ENCODE data around the gene PCDH12. TPM values are rescaled to one million over a fixed set of nuclear protein-coding genes. Genes with fewer than 3 reads are reported as not detected.

PCDH12 gene
- total RNA-seq, 1 experiment from 2014 or later: not detected

GRCh38 chr5:141929398-141930058, 28.5 kb downstream of the PCDH12 start:
- H3K4me3 ChIP-seq (ENCODE audit: low read depth in 2 of 2, low read length in 2 of 2): no peak overlapping the region
- POLR2A ChIA-PET: no interaction called here
- no peak overlapping the region for H3K27ac ChIP-seq (ENCODE audit: low read length)
- TF ChIP-seq CTCF (IDR thresholded peaks at IDR 0.05): no peak
- TF ChIP-seq POLR2AphosphoS5 (IDR thresholded peaks at IDR 0.05; ENCODE audit: low read depth, low read length): no peak
- no peak for TF ChIP-seq TCF7L2 (IDR thresholded peaks at IDR 0.05; ENCODE audit: low read depth, low read length)
- no peak for TF ChIP-seq REST (IDR thresholded peaks at IDR 0.05; ENCODE audit: insufficient read depth in 1 of 2, low read depth in 2 of 2, low read length in 1 of 2)
- no peak for TF ChIP-seq SIN3A (IDR thresholded peaks at IDR 0.05; ENCODE audit: borderline replicate concordance, insufficient read depth, low read depth, low read length)
- intact Hi-C loops (cut with micrococcal nuclease; ENCODE audit: unreplicated experiment) (no loop called here), in situ Hi-C loops (cut with HindIII; ENCODE audit: low pct_unique_long_range_greater_than_20kb, low sequenced_read_pairs) (no loop called here)
- ATAC-seq (no peak), DNase-seq (ENCODE audit: low read depth, low spot score) (no peak)
- BruUV-seq (replicated peaks): no TSS peak
- H3K4me1 ChIP-seq (ENCODE audit: control insufficient read depth, insufficient read depth, low read length): no peaks in the 10 kb centered on the region
- H3K9me3 ChIP-seq (ENCODE audit: control insufficient read depth, insufficient read depth, low read depth, low read length): no peaks in the 10 kb centered on the region
- CTCF ChIA-PET: no interaction called here
- H3K27me3 ChIP-seq (ENCODE audit: control insufficient read depth, insufficient read depth, low read length): no peaks in the 10 kb centered on the region
- peaks cover 24% of the 10 kb centered on the region for H3K36me3 ChIP-seq (ENCODE audit: control insufficient read depth, insufficient read depth, low read length)

- ATAC-seq: no peak
- Histone ChIP-seq H3K4me1 (ENCODE audit: control insufficient read depth, insufficient read depth, low read length) (no peaks in the 10 kb centered on the region), H3K4me3 (ENCODE audit: low read depth in 2 of 2, low read length in 2 of 2) (no peak overlapping the region), H3K9me3 (ENCODE audit: control insufficient read depth, insufficient read depth, low read depth, low read length) (no peaks in the 10 kb centered on the region), H3K27me3 (ENCODE audit: control insufficient read depth, insufficient read depth, low read length) (no peaks in the 10 kb centered on the region), H3K36me3 (ENCODE audit: control insufficient read depth, insufficient read depth, low read length) (peaks cover 16% of the 10 kb centered on the region), H3K27ac (ENCODE audit: low read length) (no peak overlapping the region)
- no peak for TF ChIP-seq TCF7L2 (IDR thresholded peaks at IDR 0.05; ENCODE audit: low read depth, low read length)
- TF ChIP-seq SIN3A (IDR thresholded peaks at IDR 0.05; ENCODE audit: borderline replicate concordance, insufficient read depth, low read depth, low read length): no peak
- TF ChIP-seq CTCF (IDR thresholded peaks at IDR 0.05): no peak
- no peak for TF ChIP-seq POLR2AphosphoS5 (IDR thresholded peaks at IDR 0.05; ENCODE audit: low read depth, low read length)
- TF ChIP-seq REST (IDR thresholded peaks at IDR 0.05; ENCODE audit: insufficient read depth in 1 of 2, low read depth in 2 of 2, low read length in 1 of 2): no peak
- in situ Hi-C loops (cut with HindIII; ENCODE audit: low pct_unique_long_range_greater_than_20kb, low sequenced_read_pairs): no loop called here
- BruUV-seq (replicated peaks): no TSS peak
- no peak for DNase-seq (ENCODE audit: low read depth, low spot score)
- intact Hi-C loops (cut with micrococcal nuclease; ENCODE audit: unreplicated experiment): no loop called here
- ChIA-PET CTCF (no interaction called here), POLR2A (no interaction called here)
Observed at GRCh38 chr5:141928051-141928450, 30.0 kb downstream of the PCDH12 start.

All from Panc1 (cell line).